Keratinocyte (primary cell): ENCODE measurements around the gene PTGR2. TPM values are rescaled to one million over a fixed set of nuclear protein-coding genes. Genes with fewer than 3 reads are reported as not detected.

Source experiments
- DNase-seq: peaks from one replicate; pipeline ENCODE4 v3.0.0-alpha.2; 2011; ENCODE audit warnings: low read depth, missing footprints, low spot score
- FAIRE-seq: peaks from 2 replicates; lab custom pipeline; 2011; peaks lifted over from hg19 to GRCh38; lab: Jason Lieb, UNC
- H2AFZ ChIP-seq: 2 replicates; pipeline ENCODE4 v1.6.0; 2012; ENCODE audit warnings: low read length, control low read depth, inconsistent platforms; ENCODE audit not compliant: control insufficient read depth
- H3K27ac ChIP-seq: 2 replicates; pipeline ENCODE4 v1.5.1; 2011; ENCODE audit warnings: low read length; ENCODE audit not compliant: control insufficient read depth, insufficient read depth
- H3K27me3 ChIP-seq: 3 replicates; pipeline ENCODE4 v1.6.0; 2011; ENCODE audit warnings: low read length; ENCODE audit not compliant: control insufficient read depth, insufficient read depth; ENCODE audit errors: extremely low read depth
- H3K36me3 ChIP-seq, 2 experiments: 2 replicates in 1 of 2; 3 replicates in 1 of 2; pipeline ENCODE4 v1.5.1; 2011; ENCODE audit warnings: low read length in 2 of 2, mild to moderate bottlenecking in 1 of 2; ENCODE audit not compliant: control insufficient read depth in 2 of 2, insufficient read depth in 2 of 2; ENCODE audit errors: extremely low read depth in 1 of 2
- H3K4me1 ChIP-seq: 3 replicates; pipeline ENCODE4 v1.5.1; 2011; ENCODE audit warnings: low read length; ENCODE audit not compliant: control insufficient read depth, insufficient read depth; ENCODE audit errors: extremely low read depth
- H3K4me2 ChIP-seq: 3 replicates; pipeline ENCODE4 v1.6.0; 2011; ENCODE audit warnings: low read depth, low read length; ENCODE audit not compliant: control insufficient read depth, insufficient read depth; ENCODE audit errors: extremely low read depth
- H3K4me3 ChIP-seq, 3 experiments: fragments of 200-600 bp in 1 of 3; sonication (generic) in 1 of 3; 2 replicates in 2 of 3; 3 replicates in 1 of 3; pipeline ENCODE4 v1.5.1; 2011 to 2016; ENCODE audit warnings: low read length in 3 of 3, mild to moderate bottlenecking in 3 of 3, control low read depth in 2 of 3, inconsistent platforms in 1 of 3, low read depth in 1 of 3, mixed read lengths in 1 of 3, mixed run types in 1 of 3, moderate library complexity in 1 of 3; ENCODE audit not compliant: control insufficient read depth in 2 of 3, insufficient read depth in 2 of 3; ENCODE audit errors: extremely low read depth in 1 of 3
- H3K79me2 ChIP-seq: 2 replicates; pipeline ENCODE4 v1.6.0; 2012; ENCODE audit warnings: low read length; ENCODE audit not compliant: control insufficient read depth, insufficient read depth
- H3K9ac ChIP-seq: 3 replicates; pipeline ENCODE4 v1.6.0; 2011; ENCODE audit warnings: low read length; ENCODE audit not compliant: control insufficient read depth, insufficient read depth; ENCODE audit errors: extremely low read depth
- H3K9me1 ChIP-seq: 3 replicates; pipeline ENCODE4 v1.6.0; 2011; ENCODE audit warnings: low read length; ENCODE audit not compliant: control insufficient read depth, insufficient read depth; ENCODE audit errors: extremely low read depth
- H3K9me3 ChIP-seq: 2 replicates; pipeline ENCODE4 v1.5.1; 2012; ENCODE audit warnings: low read depth, low read length; ENCODE audit not compliant: control insufficient read depth
- H4K20me1 ChIP-seq: 3 replicates; pipeline ENCODE4 v1.6.0; 2011; ENCODE audit warnings: low read length; ENCODE audit not compliant: control insufficient read depth, insufficient read depth; ENCODE audit errors: extremely low read depth
- EZH2 ChIP-seq: IDR thresholded peaks from one replicate; pipeline ENCODE4 v1.6.1; 2012; ENCODE audit warnings: inconsistent platforms, mild to moderate bottlenecking, low read length, moderate library complexity
- dilution Hi-C: fragments of 300-500 bp; cut with MboI; formaldehyde crosslinking; loops from one replicate; pipeline ENCODE4 v1.7.0; 2020; ENCODE audit warnings: low sequenced_read_pairs; ENCODE audit not compliant: extremely low pct_ligation_motif_present
- polyA plus RNA-seq, 5 experiments: library from polyadenylated mRNA; depleted of rRNA in 3 of 5; stranded (reverse) in 3 of 5; stranded (forward) in 1 of 5; unstranded in 1 of 5; fragments of >200 nt; gene quantifications; 1 replicate in 1 of 5; 2 replicates in 3 of 5; 3 replicates in 1 of 5; pipeline versions ENCODE4 v1.2.1 to v1.2.3, GENCODE V29; 2011 to 2012; ENCODE audit warnings: missing spikeins in 2 of 5, low read depth in 1 of 5, low replicate concordance in 1 of 5
- TF ChIP-seq, protein P1 (sequence below), 3 experiments: IDR thresholded peaks in 1 of 3; conservative IDR thresholded peaks in 1 of 3; optimal IDR thresholded peaks in 1 of 3; 2 replicates in 2 of 3; 3 replicates in 1 of 3; pipeline versions ENCODE3 to v1.5.1; 2011; ENCODE audit warnings: low read length in 3 of 3, mild to moderate bottlenecking in 3 of 3, moderate library complexity in 2 of 3, control low read depth in 1 of 3, inconsistent platforms in 1 of 3; ENCODE audit not compliant: insufficient read depth in 2 of 3; ENCODE audit errors: extremely low read depth in 1 of 3

The PTGR2 gene
- polyA plus RNA-seq, 1 donor (not counting 4 experiments of a cell fraction or from before 2014, with no cell fraction given): 19.5 TPM

DNA sequence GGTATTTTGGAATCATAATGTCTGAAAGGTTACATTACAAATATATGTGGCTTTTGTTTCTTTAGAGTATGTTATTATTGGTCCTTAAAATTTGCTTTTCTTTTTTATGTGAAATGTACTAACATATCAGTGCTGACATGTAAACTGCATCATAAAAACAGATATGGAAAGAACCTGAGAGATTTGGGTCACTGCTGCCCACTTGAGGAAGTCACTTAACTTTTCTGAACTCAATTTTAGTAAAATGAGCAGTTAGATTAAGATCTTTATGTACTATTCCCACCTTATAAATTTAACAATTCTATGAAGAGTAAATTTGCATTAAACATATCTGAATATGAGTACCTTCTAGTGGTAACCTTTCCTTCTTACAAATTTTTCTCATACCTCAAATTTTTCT is 7.5 kb downstream of the PTGR2 start:
- Histone ChIP-seq H3K4me3 (no peak overlapping the region), H3K9me1 (no peaks in the 10 kb centered on the region), H3K4me1 (no peaks in the 10 kb centered on the region), H3K27ac (no peak overlapping the region), H3K36me3 (peaks cover 2% of the 10 kb centered on the region in 2 experiments), H4K20me1 (no peaks in the 10 kb centered on the region), H2AFZ (no peak overlapping the region), H3K9me3 (no peaks in the 10 kb centered on the region), H3K27me3 (no peaks in the 10 kb centered on the region), H3K79me2 (no peaks in the 10 kb centered on the region), H3K9ac (no peak overlapping the region), H3K4me2 (no peak overlapping the region)
- dilution Hi-C loops: no loop called here
- TF ChIP-seq EZH2: no peak
- TF ChIP-seq, protein P1, sequence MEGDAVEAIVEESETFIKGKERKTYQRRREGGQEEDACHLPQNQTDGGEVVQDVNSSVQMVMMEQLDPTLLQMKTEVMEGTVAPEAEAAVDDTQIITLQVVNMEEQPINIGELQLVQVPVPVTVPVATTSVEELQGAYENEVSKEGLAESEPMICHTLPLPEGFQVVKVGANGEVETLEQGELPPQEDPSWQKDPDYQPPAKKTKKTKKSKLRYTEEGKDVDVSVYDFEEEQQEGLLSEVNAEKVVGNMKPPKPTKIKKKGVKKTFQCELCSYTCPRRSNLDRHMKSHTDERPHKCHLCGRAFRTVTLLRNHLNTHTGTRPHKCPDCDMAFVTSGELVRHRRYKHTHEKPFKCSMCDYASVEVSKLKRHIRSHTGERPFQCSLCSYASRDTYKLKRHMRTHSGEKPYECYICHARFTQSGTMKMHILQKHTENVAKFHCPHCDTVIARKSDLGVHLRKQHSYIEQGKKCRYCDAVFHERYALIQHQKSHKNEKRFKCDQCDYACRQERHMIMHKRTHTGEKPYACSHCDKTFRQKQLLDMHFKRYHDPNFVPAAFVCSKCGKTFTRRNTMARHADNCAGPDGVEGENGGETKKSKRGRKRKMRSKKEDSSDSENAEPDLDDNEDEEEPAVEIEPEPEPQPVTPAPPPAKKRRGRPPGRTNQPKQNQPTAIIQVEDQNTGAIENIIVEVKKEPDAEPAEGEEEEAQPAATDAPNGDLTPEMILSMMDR (optimal IDR thresholded peaks at IDR 0.05 in 1 of 3, IDR thresholded peaks at IDR 0.05 in 1 of 3, conservative IDR thresholded peaks at IDR 0.05 in 1 of 3; ENCODE audit: extremely low read depth in 1 of 3, insufficient read depth in 2 of 3, low read length in 3 of 3): no peak
- DNase-seq (no peak), FAIRE-seq (no peak)

DNA sequence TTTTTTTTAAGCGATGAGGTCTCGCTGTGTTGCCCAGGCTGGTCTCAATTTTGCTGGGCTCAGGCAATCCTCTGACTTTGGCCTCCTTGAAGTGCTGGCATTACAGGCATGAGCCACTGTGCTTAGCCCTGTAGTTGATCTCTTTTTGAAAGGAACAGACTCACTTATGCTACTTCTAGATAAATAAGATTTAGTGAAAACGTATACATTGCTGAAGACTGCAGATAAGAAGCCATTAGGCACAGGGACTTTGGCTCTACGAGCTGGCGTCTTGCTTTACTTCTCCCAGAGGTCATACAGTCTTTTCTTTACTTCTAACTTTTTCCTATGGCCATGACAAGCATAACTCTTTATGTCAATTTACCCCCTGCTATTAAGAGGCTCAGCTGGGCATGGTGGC is 9.4 kb downstream of the PTGR2 start:
- Histone ChIP-seq H3K4me3 (no peak overlapping the region), H2AFZ (no peak overlapping the region), H3K27me3 (no peaks in the 10 kb centered on the region), H3K9me1 (no peaks in the 10 kb centered on the region), H3K4me1 (no peaks in the 10 kb centered on the region), H4K20me1 (no peaks in the 10 kb centered on the region), H3K4me2 (no peak overlapping the region), H3K36me3 (peaks cover 2 to 5% of the 10 kb centered on the region in 2 experiments), H3K79me2 (no peaks in the 10 kb centered on the region), H3K9ac (no peak overlapping the region), H3K27ac (no peak overlapping the region), H3K9me3 (no peaks in the 10 kb centered on the region)
- dilution Hi-C loops: no loop called here
- TF ChIP-seq, protein P1 (optimal IDR thresholded peaks at IDR 0.05 in 1 of 3, IDR thresholded peaks at IDR 0.05 in 1 of 3, conservative IDR thresholded peaks at IDR 0.05 in 1 of 3; ENCODE audit: extremely low read depth in 1 of 3, insufficient read depth in 2 of 3, low read length in 3 of 3): no peak
- no peak for TF ChIP-seq EZH2
- DNase-seq (no peak), FAIRE-seq (no peak)
